Measurements from ENCODE around the gene CHCHD3.

- TF ChIP-seq CTCF (IDR thresholded peaks at IDR 0.05) (no peak), POLR2A (IDR thresholded peaks at IDR 0.05) (no peak)
Measured at GRCh38 chr7:132759482-132760243, 322.2 kb downstream of the CHCHD3 start.

All from right lobe of liver (tissue), 4 donors.